ENCODE results near the gene NUP54. TPM values are rescaled to one million over a fixed set of nuclear protein-coding genes. Genes with fewer than 3 reads are reported as not detected.

The NUP54 gene
- total RNA-seq, 3 donors from 2014 or later, result 46.6 to 70.5 (median 56.7) TPM

- intact Hi-C loops (cut with DNase I; ENCODE audit: low total_unique reads), result no loop called here
- DNase-seq (ENCODE audit: low spot score in 2 of 2), result no peak
- Histone ChIP-seq H3K4me1 (no peaks in the 10 kb centered on the region), H3K4me3 (no peak overlapping the region), H3K27ac (no peak overlapping the region), H3K27me3 (no peaks in the 10 kb centered on the region), H3K9me3 (no peaks in the 10 kb centered on the region), H3K36me3 (peaks cover 4% of the 10 kb centered on the region)
- TF ChIP-seq POLR2AphosphoS5 (IDR thresholded peaks at IDR 0.05), result no peak
Observed at GRCh38 chr4:76168688-76169087, 20.5 kb upstream of the NUP54 start.

- no peaks in the 10 kb centered on the region for H3K27me3 ChIP-seq
- no peaks in the 10 kb centered on the region for H3K9me3 ChIP-seq
- no peaks in the 10 kb centered on the region for H3K4me1 ChIP-seq
- TF ChIP-seq POLR2AphosphoS5 (IDR thresholded peaks at IDR 0.05), result no peak
- no peak for TF ChIP-seq POLR2A (IDR thresholded peaks at IDR 0.05)
- no peak for TF ChIP-seq CTCF (IDR thresholded peaks at IDR 0.05)
- intact Hi-C loops (cut with DNase I; ENCODE audit: low total_unique reads), result no loop called here
- no peak for DNase-seq (ENCODE audit: low spot score in 2 of 2)
- H3K27ac ChIP-seq, result no peak overlapping the region
- H3K4me3 ChIP-seq, result no peak overlapping the region
- H3K36me3 ChIP-seq, result peaks cover 4% of the 10 kb centered on the region
Observed at GRCh38 chr4:76166480-76166879, 18.3 kb upstream of the NUP54 start.

GRCh38 chr4:76160355-76160754 is 12.2 kb upstream of the NUP54 start:
- H3K36me3 ChIP-seq, result peaks cover 10% of the 10 kb centered on the region
- H3K27me3 ChIP-seq, result no peaks in the 10 kb centered on the region
- no peak for DNase-seq (ENCODE audit: low spot score in 2 of 2)
- no peak overlapping the region for H3K4me3 ChIP-seq
- TF ChIP-seq POLR2A (IDR thresholded peaks at IDR 0.05), result no peak
- TF ChIP-seq POLR2AphosphoS5 (IDR thresholded peaks at IDR 0.05), result no peak
- no peak for TF ChIP-seq CTCF (IDR thresholded peaks at IDR 0.05)
- no peaks in the 10 kb centered on the region for H3K4me1 ChIP-seq
- intact Hi-C loops (cut with DNase I; ENCODE audit: low total_unique reads), result no loop called here
- no peak overlapping the region for H3K27ac ChIP-seq
- H3K9me3 ChIP-seq, result no peaks in the 10 kb centered on the region

- H3K36me3 ChIP-seq, result peaks cover 10% of the 10 kb centered on the region
- TF ChIP-seq CTCF (IDR thresholded peaks at IDR 0.05) (no peak), POLR2A (IDR thresholded peaks at IDR 0.05) (no peak), POLR2AphosphoS5 (IDR thresholded peaks at IDR 0.05) (no peak)
- H3K27ac ChIP-seq, result no peak overlapping the region
- H3K9me3 ChIP-seq, result no peaks in the 10 kb centered on the region
- H3K4me1 ChIP-seq, result no peaks in the 10 kb centered on the region
- H3K4me3 ChIP-seq, result no peak overlapping the region
- no peaks in the 10 kb centered on the region for H3K27me3 ChIP-seq
- intact Hi-C loops (cut with DNase I; ENCODE audit: low total_unique reads), result no loop called here
- no peak for DNase-seq (ENCODE audit: low spot score in 2 of 2)
Observed at GRCh38 chr4:76156635-76157034, 8.4 kb upstream of the NUP54 start.

- TF ChIP-seq POLR2A (IDR thresholded peaks at IDR 0.05), result no peak
- no peak for TF ChIP-seq POLR2AphosphoS5 (IDR thresholded peaks at IDR 0.05)
- TF ChIP-seq CTCF (IDR thresholded peaks at IDR 0.05), result no peak
Observed at GRCh38 chr4:76155979-76156378, 7.8 kb upstream of the NUP54 start.

GRCh38 chr4:76153356-76153755 is 5.2 kb upstream of the NUP54 start:
- intact Hi-C loops (cut with DNase I; ENCODE audit: low total_unique reads), result no loop called here
- H3K27me3 ChIP-seq, result no peaks in the 10 kb centered on the region
- no peak overlapping the region for H3K4me3 ChIP-seq
- H3K36me3 ChIP-seq, result no peaks in the 10 kb centered on the region
- H3K4me1 ChIP-seq, result peaks cover 0 to 6% of the 10 kb centered on the region in 2 donors
- DNase-seq (ENCODE audit: low spot score in 2 of 2), result no peak
- H3K27ac ChIP-seq, result no peak overlapping the region
- H3K9me3 ChIP-seq, result no peaks in the 10 kb centered on the region
- TF ChIP-seq POLR2A (IDR thresholded peaks at IDR 0.05), result no peak
- no peak for TF ChIP-seq POLR2AphosphoS5 (IDR thresholded peaks at IDR 0.05)
- TF ChIP-seq CTCF (IDR thresholded peaks at IDR 0.05), result no peak

More at GRCh38 chr4:76155979-76156378, 7.8 kb upstream of the NUP54 start:
- H3K9me3 ChIP-seq, result no peaks in the 10 kb centered on the region
- intact Hi-C loops (cut with DNase I; ENCODE audit: low total_unique reads), result no loop called here
- H3K4me3 ChIP-seq, result no peak overlapping the region
- H3K4me1 ChIP-seq, result no peaks in the 10 kb centered on the region
- no peaks in the 10 kb centered on the region for H3K27me3 ChIP-seq
- no peak overlapping the region for H3K27ac ChIP-seq
- H3K36me3 ChIP-seq, result peaks cover 7% of the 10 kb centered on the region
- DNase-seq (ENCODE audit: low spot score in 2 of 2), result no peak

All from breast epithelium (tissue), 4 donors.